GM13977 (cell line): ENCODE measurements around the gene KMT2A.

Experiments
- DNase-seq: peaks from one replicate; pipeline ENCODE4 v3.0.0; 2012; ENCODE audit warnings: low spot score
- in situ Hi-C: fragments of 300-500 bp; cut with MboI; formaldehyde crosslinking; loops from one replicate; pipeline ENCODE4 v1.12.0; 2022; ENCODE audit warnings: low sequenced_read_pairs, low pct_unique_long_range_greater_than_20kb, mixed read lengths, inconsistent platforms; ENCODE audit not compliant: unreplicated experiment
- TF ChIP-seq, protein P1 (sequence below): IDR thresholded peaks from 2 replicates; pipeline ENCODE4 v1.5.1; 2012; ENCODE audit warnings: mild to moderate bottlenecking, control low read depth; ENCODE audit not compliant: insufficient read depth; ENCODE audit errors: extremely low read depth, missing control alignments

Gene KMT2A

DNA sequence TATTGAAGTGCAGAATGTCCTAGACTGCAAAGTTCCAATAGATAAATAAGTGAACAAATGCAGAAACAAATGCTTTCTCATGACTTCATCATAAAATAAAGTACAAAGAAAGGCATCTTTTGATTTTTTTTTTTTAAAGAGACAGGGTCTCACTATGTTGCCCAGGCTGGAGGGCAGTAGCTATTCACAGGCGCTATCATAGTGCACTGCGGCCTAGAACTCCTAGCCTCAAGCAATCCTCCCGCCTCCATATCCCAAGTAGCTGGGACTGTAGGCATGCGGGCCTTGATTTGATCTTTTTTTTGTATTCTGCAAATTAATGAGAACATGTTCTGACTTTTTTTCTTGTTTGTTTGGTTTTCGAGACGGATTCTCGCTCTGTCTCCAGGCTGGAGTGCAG, 138.3 kb downstream of the KMT2A start:
- no peak for DNase-seq
- in situ Hi-C loops: no loop called here
- TF ChIP-seq, protein P1, sequence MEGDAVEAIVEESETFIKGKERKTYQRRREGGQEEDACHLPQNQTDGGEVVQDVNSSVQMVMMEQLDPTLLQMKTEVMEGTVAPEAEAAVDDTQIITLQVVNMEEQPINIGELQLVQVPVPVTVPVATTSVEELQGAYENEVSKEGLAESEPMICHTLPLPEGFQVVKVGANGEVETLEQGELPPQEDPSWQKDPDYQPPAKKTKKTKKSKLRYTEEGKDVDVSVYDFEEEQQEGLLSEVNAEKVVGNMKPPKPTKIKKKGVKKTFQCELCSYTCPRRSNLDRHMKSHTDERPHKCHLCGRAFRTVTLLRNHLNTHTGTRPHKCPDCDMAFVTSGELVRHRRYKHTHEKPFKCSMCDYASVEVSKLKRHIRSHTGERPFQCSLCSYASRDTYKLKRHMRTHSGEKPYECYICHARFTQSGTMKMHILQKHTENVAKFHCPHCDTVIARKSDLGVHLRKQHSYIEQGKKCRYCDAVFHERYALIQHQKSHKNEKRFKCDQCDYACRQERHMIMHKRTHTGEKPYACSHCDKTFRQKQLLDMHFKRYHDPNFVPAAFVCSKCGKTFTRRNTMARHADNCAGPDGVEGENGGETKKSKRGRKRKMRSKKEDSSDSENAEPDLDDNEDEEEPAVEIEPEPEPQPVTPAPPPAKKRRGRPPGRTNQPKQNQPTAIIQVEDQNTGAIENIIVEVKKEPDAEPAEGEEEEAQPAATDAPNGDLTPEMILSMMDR: no peak
